GM12892 (cell line): ENCODE results near the gene ASCC3.

Experiments
- POLR2A ChIP-seq: IDR thresholded peaks from 2 replicates; pipeline ENCODE4 v1.6.1; 2011; ENCODE audit warnings: low read depth, low read length, control low read depth
- POLR2AphosphoS5 ChIP-seq: IDR thresholded peaks from 2 replicates; pipeline ENCODE4 v1.6.1; 2011; ENCODE audit warnings: low read depth, low read length, control low read depth

GRCh38 chr6:100803264-100804045 is 77.7 kb downstream of the ASCC3 start:
- no peak for TF ChIP-seq POLR2AphosphoS5
- TF ChIP-seq POLR2A, result no peak
